DOHH2 (cell line): ENCODE results near the gene ZNF469.

ENCODE experiments used
- H3F3A ChIP-seq: fragments of 200-600 bp; sonication (generic), shearing (Covaris generic); 2 replicates; pipeline ENCODE4 v1.6.0; 2016; ENCODE audit warnings: antibody characterized with exemption, mild to moderate bottlenecking; ENCODE audit not compliant: control insufficient read depth, insufficient read depth
- H3K27ac ChIP-seq: fragments of 200-600 bp; sonication (generic); 2 replicates; pipeline ENCODE4 v1.5.1; 2014; ENCODE audit warnings: low read depth, mild to moderate bottlenecking, low read length, moderate library complexity
- H3K27me3 ChIP-seq: fragments of 200-600 bp; sonication (generic); 2 replicates; pipeline ENCODE4 v1.6.1; 2014; ENCODE audit warnings: mild to moderate bottlenecking, low read length, mixed read lengths; ENCODE audit not compliant: control insufficient read depth
- H3K36me3 ChIP-seq: fragments of 200-600 bp; sonication (generic); 2 replicates; pipeline ENCODE4 v1.6.1; 2014; ENCODE audit warnings: mild to moderate bottlenecking, low read length, moderate library complexity, mixed read lengths; ENCODE audit not compliant: control insufficient read depth
- H3K4me1 ChIP-seq: fragments of 200-600 bp; sonication (generic); 2 replicates; pipeline ENCODE4 v1.6.1; 2014; ENCODE audit warnings: mild to moderate bottlenecking, low read length, mixed read lengths; ENCODE audit not compliant: control insufficient read depth
- H3K4me2 ChIP-seq: fragments of 200-600 bp; sonication (generic); 2 replicates; pipeline ENCODE4 v1.6.0; 2014; ENCODE audit warnings: mild to moderate bottlenecking, low read length, moderate library complexity
- H3K4me3 ChIP-seq: fragments of 200-600 bp; sonication (generic); 2 replicates; pipeline ENCODE4 v1.5.1; 2014; ENCODE audit warnings: mild to moderate bottlenecking, low read length, mixed read lengths
- H3K79me2 ChIP-seq: fragments of 200-600 bp; sonication (generic); 2 replicates; pipeline ENCODE4 v1.6.1; 2014; ENCODE audit warnings: mild to moderate bottlenecking, low read length, mixed read lengths; ENCODE audit not compliant: control insufficient read depth
- H3K9me2 ChIP-seq: fragments of 200-600 bp; sonication (generic); replicated peaks from 2 replicates; pipeline ENCODE4 v1.6.1; 2014; ENCODE audit warnings: mild to moderate bottlenecking, low read length, mixed read lengths; ENCODE audit not compliant: control insufficient read depth
- H3K9me3 ChIP-seq: fragments of 200-600 bp; sonication (generic); 2 replicates; pipeline ENCODE4 v1.6.1; 2014; ENCODE audit warnings: antibody characterized with exemption, low read length, mixed read lengths; ENCODE audit not compliant: control insufficient read depth, insufficient read depth
- H4K20me1 ChIP-seq: fragments of 200-600 bp; sonication (generic); 2 replicates; pipeline ENCODE4 v1.6.0; 2014; ENCODE audit warnings: low read depth, mild to moderate bottlenecking, antibody characterized with exemption, low read length, moderate library complexity; ENCODE audit not compliant: control insufficient read depth, insufficient read depth
- EZH2phosphoT487 ChIP-seq: fragments of 200-600 bp; sonication (generic); IDR thresholded peaks from 2 replicates; pipeline ENCODE4 v1.6.1; 2017; ENCODE audit warnings: borderline replicate concordance, mild to moderate bottlenecking, antibody characterized with exemption, low read length, moderate library complexity, mixed read lengths
- TF ChIP-seq, protein P1 (sequence below): fragments of 200-600 bp; sonication (generic); IDR thresholded peaks from one replicate; pipeline ENCODE4 v1.5.1; 2014; ENCODE audit warnings: antibody characterized with exemption, mild to moderate bottlenecking, low read depth, low read length; ENCODE audit not compliant: poor library complexity, severe bottlenecking

Gene ZNF469

DNA sequence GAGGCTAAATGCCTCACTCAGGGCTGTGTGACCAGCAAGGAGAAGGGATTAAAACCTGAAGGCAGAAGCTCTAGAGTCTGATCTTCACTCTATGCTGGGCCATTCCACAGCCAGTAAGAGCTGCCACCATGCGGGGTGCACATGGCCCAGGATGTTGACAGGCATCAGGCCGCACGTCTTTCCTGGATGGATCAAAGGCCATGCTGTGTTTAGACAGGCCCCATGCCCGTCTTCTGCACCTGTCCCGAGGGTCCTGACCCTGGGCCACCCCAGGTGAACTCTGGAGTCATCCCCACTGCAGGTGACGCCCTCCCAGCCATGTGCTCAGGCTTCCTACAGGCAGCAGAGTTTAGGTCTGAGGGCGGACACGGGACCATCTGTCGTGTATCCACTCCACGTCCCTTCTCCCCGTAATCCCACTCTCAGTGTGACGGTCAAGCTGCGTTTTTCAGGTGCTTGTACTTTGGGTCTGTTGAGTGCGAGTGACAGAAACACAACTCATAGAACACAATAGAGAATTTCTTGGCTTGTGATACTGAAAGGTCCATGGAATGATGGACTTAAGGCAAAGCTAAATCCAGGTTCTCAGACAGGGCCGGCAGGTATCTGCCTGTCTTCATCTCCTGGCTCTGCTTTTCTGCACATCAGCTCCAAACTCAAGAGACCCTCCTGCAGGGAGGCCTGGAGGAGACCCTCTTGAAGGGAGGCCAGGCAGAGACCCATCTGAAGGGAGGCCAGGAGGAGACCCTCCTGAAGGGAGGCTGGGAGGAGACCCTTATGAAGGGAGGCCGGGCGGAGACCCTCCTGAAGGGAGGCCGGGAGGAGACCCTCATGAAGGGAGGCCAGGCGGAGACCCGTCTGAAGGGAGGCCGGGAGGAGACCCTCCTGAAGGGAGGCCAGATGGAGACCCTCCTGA lies 13.2 kb downstream of the ZNF469 start:
- Histone ChIP-seq H3K27me3 (no peaks in the 10 kb centered on the region), H3K9me2 (no peaks in the 10 kb centered on the region), H4K20me1 (no peaks in the 10 kb centered on the region), H3K9me3 (no peaks in the 10 kb centered on the region), H3K36me3 (no peaks in the 10 kb centered on the region), H3K79me2 (no peaks in the 10 kb centered on the region), H3K27ac (no peak overlapping the region), H3K4me1 (no peaks in the 10 kb centered on the region), H3F3A (no peaks in the 10 kb centered on the region), H3K4me3 (no peak overlapping the region), H3K4me2 (no peak overlapping the region)
- TF ChIP-seq, protein P1, sequence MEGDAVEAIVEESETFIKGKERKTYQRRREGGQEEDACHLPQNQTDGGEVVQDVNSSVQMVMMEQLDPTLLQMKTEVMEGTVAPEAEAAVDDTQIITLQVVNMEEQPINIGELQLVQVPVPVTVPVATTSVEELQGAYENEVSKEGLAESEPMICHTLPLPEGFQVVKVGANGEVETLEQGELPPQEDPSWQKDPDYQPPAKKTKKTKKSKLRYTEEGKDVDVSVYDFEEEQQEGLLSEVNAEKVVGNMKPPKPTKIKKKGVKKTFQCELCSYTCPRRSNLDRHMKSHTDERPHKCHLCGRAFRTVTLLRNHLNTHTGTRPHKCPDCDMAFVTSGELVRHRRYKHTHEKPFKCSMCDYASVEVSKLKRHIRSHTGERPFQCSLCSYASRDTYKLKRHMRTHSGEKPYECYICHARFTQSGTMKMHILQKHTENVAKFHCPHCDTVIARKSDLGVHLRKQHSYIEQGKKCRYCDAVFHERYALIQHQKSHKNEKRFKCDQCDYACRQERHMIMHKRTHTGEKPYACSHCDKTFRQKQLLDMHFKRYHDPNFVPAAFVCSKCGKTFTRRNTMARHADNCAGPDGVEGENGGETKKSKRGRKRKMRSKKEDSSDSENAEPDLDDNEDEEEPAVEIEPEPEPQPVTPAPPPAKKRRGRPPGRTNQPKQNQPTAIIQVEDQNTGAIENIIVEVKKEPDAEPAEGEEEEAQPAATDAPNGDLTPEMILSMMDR: no peak
- TF ChIP-seq EZH2phosphoT487: no peak

DNA sequence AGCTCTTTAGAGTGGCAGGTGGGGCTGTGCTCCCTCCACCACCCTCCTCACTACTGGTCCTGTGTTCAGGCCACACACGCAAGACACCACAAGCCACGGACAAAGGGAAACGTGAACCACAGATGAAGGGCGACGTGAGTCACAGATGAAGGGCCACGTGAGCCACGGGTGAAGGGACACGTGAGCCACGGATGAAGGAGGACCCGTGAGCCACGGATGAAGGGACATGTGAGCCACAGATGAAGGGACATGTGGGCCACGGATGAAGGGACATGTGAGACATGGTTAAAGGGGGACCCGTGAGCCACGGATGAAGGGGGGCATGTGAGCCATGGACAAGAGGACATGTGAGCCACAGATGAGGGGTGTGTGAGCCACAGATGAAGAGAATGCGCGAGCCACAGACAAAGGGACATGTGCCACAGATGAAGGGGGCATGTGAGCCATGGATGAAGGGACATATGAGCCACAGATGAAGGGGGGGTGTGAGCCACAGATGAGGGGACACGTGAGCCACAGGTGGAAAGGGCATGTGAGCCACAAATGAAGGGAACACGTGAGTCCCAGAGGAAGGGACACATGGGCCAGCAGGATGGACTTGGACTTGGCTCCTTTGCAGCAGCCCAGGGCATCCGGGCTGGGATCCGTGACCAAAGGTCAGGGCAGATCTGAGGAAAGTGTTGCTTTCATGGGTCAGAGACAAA lies 15.6 kb downstream of the ZNF469 start:
- H3K36me3 ChIP-seq: no peaks in the 10 kb centered on the region
- no peaks in the 10 kb centered on the region for H3K9me3 ChIP-seq
- no peak for TF ChIP-seq EZH2phosphoT487
- TF ChIP-seq, protein P1: no peak
- no peaks in the 10 kb centered on the region for H3K79me2 ChIP-seq
- no peak overlapping the region for H3K27ac ChIP-seq
- H3K27me3 ChIP-seq: no peaks in the 10 kb centered on the region
- no peaks in the 10 kb centered on the region for H3K9me2 ChIP-seq
- H3K4me3 ChIP-seq: no peak overlapping the region
- H3K4me2 ChIP-seq: no peak overlapping the region
- no peaks in the 10 kb centered on the region for H4K20me1 ChIP-seq
- no peaks in the 10 kb centered on the region for H3F3A ChIP-seq
- H3K4me1 ChIP-seq: no peaks in the 10 kb centered on the region

DNA sequence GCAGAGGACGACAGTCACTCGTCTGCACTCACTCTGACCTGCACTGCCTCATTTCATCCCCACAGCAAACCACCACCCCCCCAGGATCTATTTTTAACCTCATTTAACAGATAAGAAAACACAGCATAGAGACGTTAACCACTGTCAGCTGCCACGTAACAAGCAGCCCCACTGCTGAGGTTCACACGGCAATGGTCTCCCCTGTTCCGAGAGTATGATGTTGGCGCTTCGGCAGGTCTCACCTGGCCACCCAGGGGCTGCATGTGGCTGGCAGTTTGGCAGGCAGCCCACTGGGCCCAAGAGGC lies 16.1 kb downstream of the ZNF469 start:
- H3K36me3 ChIP-seq: no peaks in the 10 kb centered on the region
- no peak overlapping the region for H3K27ac ChIP-seq
- no peaks in the 10 kb centered on the region for H3K27me3 ChIP-seq
- no peaks in the 10 kb centered on the region for H4K20me1 ChIP-seq
- no peaks in the 10 kb centered on the region for H3K9me2 ChIP-seq
- H3K79me2 ChIP-seq: no peaks in the 10 kb centered on the region
- no peaks in the 10 kb centered on the region for H3F3A ChIP-seq
- no peaks in the 10 kb centered on the region for H3K4me1 ChIP-seq
- no peaks in the 10 kb centered on the region for H3K9me3 ChIP-seq
- H3K4me3 ChIP-seq: no peak overlapping the region
- TF ChIP-seq EZH2phosphoT487: no peak
- TF ChIP-seq, protein P1: no peak
- no peak overlapping the region for H3K4me2 ChIP-seq
